ENCODE results near the gene CRYL1. TPM values are rescaled to one million over a fixed set of nuclear protein-coding genes. Genes with fewer than 3 reads are reported as not detected.
A peak's percentile ranks its signal among the peaks of the same experiment; 100 is the strongest.

Gene CRYL1
- total RNA-seq, 5 donors from 2014 or later (not counting 1 experiment from before 2014, with no cell fraction given), result 12.3 to 21.5 (median 17.9) TPM

DNA sequence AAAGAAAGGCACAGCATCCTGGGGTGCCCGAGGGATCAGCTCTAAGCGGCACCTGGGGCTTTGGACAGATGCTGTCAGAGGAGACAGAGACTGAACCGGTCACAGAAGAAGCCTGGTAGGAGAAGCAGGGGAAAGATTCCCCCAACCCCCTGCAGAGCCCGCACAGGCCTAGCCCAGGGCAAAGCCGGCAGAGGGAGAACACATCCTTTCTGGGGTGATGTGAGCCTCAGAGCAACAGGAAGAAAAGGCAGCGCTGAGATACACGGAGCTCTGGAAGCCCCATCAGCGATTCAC lies 101.2 kb downstream of the CRYL1 start:
- no peaks in the 10 kb centered on the region for H3K27me3 Mint-ChIP-seq
- Histone ChIP-seq H3K27ac (ENCODE audit: low read length) (no peak overlapping the region), H3K27me3 (replicated peaks in 1 of 2; ENCODE audit: control insufficient read depth in 2 of 2, extremely low read depth in 1 of 2, insufficient read depth in 2 of 2, low read length in 1 of 2) (no peaks in the 10 kb centered on the region), H3K36me3 (ENCODE audit: control insufficient read depth in 2 of 2, extremely low read depth in 1 of 2, insufficient read depth in 1 of 2, low read length in 1 of 2) (peaks cover 0 to 4% of the 10 kb centered on the region in 2 donors), H3K4me3 (ENCODE audit: control insufficient read depth in 1 of 2, extremely low read depth in 1 of 2, low read length in 1 of 2) (no peak overlapping the region), H3K4me1 (ENCODE audit: control insufficient read depth in 1 of 2, extremely low read depth in 1 of 2, insufficient read depth in 2 of 2, low read length in 2 of 2) (peaks cover 7 to 8% of the 10 kb centered on the region in 2 experiments), H3K9me3 (no peaks in the 10 kb centered on the region)
- ChIA-PET CTCF (interaction anchor here in 1 of 2 donors (0.6 kb wide), 1 partner anchor 41 kb away, joined by 3 read pairs; no protein-coding TSS in a partner anchor), POLR2A (no interaction called here)
- WGBS (ENCODE audit: insufficient coverage), result no CpG with 5 or more reads among the region's 8 CpGs
- H3K36me3 Mint-ChIP-seq, result peaks cover 46% of the 10 kb centered on the region
- H3K27ac Mint-ChIP-seq, result no peak overlapping the region
- H3K9me3 Mint-ChIP-seq, result no peaks in the 10 kb centered on the region
- DNase-seq (no peak), ATAC-seq (replicated peaks in 1 of 4) (no peak)
- peaks cover 16 to 19% (median 17%) of the 10 kb centered on the region in 3 donors for H3K4me1 Mint-ChIP-seq
- H3K4me3 Mint-ChIP-seq, result no peak overlapping the region

DNA sequence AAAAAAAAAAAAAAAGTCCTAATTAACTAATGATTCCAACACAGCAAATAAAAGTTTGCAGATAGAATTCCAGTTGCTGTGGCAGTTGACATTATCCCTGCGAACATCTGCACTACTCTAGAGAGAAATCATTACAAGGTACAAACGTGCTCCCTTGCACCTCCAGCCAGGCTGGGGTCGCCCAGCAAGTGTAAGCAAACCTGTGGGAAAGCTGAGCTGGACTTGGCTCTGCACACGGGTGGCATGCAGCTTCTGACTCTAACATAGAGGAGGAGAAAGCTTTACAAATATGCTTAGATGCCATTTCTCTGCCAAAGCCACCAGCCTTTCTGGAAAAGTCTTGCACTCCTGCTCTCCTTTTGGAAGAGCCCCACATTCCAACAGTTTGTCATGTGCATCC lies 103.3 kb downstream of the CRYL1 start:
- no peaks in the 10 kb centered on the region for H3K9me3 ChIP-seq
- ATAC-seq (replicated peaks in 1 of 4) (no peak), DNase-seq (no peak)
- no peak overlapping the region for H3K4me3 Mint-ChIP-seq
- H3K36me3 ChIP-seq (ENCODE audit: control insufficient read depth in 2 of 2, extremely low read depth in 1 of 2, insufficient read depth in 1 of 2, low read length in 1 of 2), result peaks cover 0 to 4% of the 10 kb centered on the region in 2 donors
- H3K4me1 Mint-ChIP-seq, result peaks cover 19 to 30% (median 26%) of the 10 kb centered on the region in 3 donors
- H3K4me3 ChIP-seq (ENCODE audit: control insufficient read depth in 1 of 2, extremely low read depth in 1 of 2, low read length in 1 of 2), result no peak overlapping the region
- no peaks in the 10 kb centered on the region for H3K27me3 ChIP-seq (replicated peaks in 1 of 2; ENCODE audit: control insufficient read depth in 2 of 2, extremely low read depth in 1 of 2, insufficient read depth in 2 of 2, low read length in 1 of 2)
- no peaks in the 10 kb centered on the region for H3K27me3 Mint-ChIP-seq
- H3K27ac Mint-ChIP-seq, result no peak overlapping the region
- no peaks in the 10 kb centered on the region for H3K9me3 Mint-ChIP-seq
- ChIA-PET CTCF (no interaction called here), POLR2A (interaction anchor here in 1 of 2 donors (0.7 kb wide), 1 partner anchor 11 kb away, joined by 9 read pairs; no protein-coding TSS in a partner anchor)
- H3K27ac ChIP-seq (ENCODE audit: low read length), result no peak overlapping the region
- WGBS (ENCODE audit: insufficient coverage), result no CpG with 5 or more reads among the region's 4 CpGs
- peaks cover 44% of the 10 kb centered on the region for H3K36me3 Mint-ChIP-seq
- peaks cover 7 to 17% of the 10 kb centered on the region in 2 experiments for H3K4me1 ChIP-seq (ENCODE audit: control insufficient read depth in 1 of 2, extremely low read depth in 1 of 2, insufficient read depth in 2 of 2, low read length in 2 of 2)

DNA sequence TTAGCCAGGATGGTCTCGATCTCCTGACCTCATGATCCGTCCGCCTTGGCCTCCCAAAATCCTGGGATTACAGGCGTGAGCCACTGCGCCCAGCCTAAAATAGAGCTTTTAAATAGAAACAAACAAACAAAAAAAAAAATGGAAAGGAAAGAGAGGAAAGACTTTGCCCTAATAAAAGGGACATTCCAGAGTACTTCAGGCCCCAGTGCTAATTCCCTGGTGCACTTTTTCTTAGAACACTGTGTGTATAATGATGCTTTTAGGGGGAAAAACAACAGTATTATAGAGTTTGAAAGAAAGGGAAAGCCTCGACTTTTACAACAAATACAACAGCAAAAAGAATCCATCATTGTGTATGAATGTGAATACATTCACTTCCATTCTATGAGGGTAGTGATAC lies 104.7 kb downstream of the CRYL1 start:
- Histone ChIP-seq H3K9me3 (no peaks in the 10 kb centered on the region), H3K27me3 (replicated peaks in 1 of 2; ENCODE audit: control insufficient read depth in 2 of 2, extremely low read depth in 1 of 2, insufficient read depth in 2 of 2, low read length in 1 of 2) (no peaks in the 10 kb centered on the region), H3K4me1 (ENCODE audit: control insufficient read depth in 1 of 2, extremely low read depth in 1 of 2, insufficient read depth in 2 of 2, low read length in 2 of 2) (peaks cover 7 to 17% of the 10 kb centered on the region in 2 experiments), H3K4me3 (ENCODE audit: control insufficient read depth in 1 of 2, extremely low read depth in 1 of 2, low read length in 1 of 2) (no peak overlapping the region), H3K36me3 (ENCODE audit: control insufficient read depth in 2 of 2, extremely low read depth in 1 of 2, insufficient read depth in 1 of 2, low read length in 1 of 2) (no peaks in the 10 kb centered on the region), H3K27ac (ENCODE audit: low read length) (no peak overlapping the region)
- H3K4me3 Mint-ChIP-seq, result no peak overlapping the region
- peak overlapping the region in 1 of 2 donors; percentile 11 for H3K27ac Mint-ChIP-seq
- no peak for ATAC-seq (replicated peaks in 1 of 4)
- CTCF ChIA-PET, result no interaction called here
- H3K9me3 Mint-ChIP-seq, result no peaks in the 10 kb centered on the region
- no peaks in the 10 kb centered on the region for H3K27me3 Mint-ChIP-seq
- whole genome bisulfite sequencing (ENCODE audit: insufficient coverage), result no CpG with 5 or more reads among the region's 6 CpGs
- DNase-seq, result no peak
- POLR2A ChIA-PET, result interaction anchor here in 1 of 2 donors (0.6 kb wide), 1 partner anchor 478 kb away, joined by 7 read pairs; no protein-coding TSS in a partner anchor
- peaks cover 19 to 30% (median 26%) of the 10 kb centered on the region in 3 donors for H3K4me1 Mint-ChIP-seq
- H3K36me3 Mint-ChIP-seq, result peaks cover 32% of the 10 kb centered on the region

DNA sequence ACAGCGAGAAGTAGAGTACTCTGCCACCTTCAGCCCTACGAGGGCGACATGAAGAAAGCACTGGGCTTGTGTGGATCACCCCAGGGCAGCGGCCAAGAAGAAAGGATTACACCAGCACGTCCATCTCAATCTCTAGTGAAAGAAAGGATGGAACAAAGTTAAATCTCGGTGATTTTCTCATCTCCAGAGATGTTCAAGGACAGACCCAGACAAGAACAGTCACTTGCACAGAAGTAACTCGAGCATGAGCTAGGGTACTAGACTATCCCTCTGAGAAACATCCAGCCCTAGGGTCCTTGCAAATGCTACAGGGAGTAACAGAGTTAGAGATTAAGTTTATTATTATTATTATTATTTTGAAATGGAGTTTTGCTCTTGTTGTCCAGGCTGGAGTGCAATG lies 106.7 kb downstream of the CRYL1 start:
- Mint-ChIP-seq H3K9me3 (no peaks in the 10 kb centered on the region), H3K4me1 (peaks cover 19 to 30% (median 26%) of the 10 kb centered on the region in 3 donors), H3K27ac (no peak overlapping the region), H3K27me3 (no peaks in the 10 kb centered on the region), H3K36me3 (peaks cover 14% of the 10 kb centered on the region), H3K4me3 (no peak overlapping the region)
- Histone ChIP-seq H3K9me3 (no peaks in the 10 kb centered on the region), H3K36me3 (ENCODE audit: control insufficient read depth in 2 of 2, extremely low read depth in 1 of 2, insufficient read depth in 1 of 2, low read length in 1 of 2) (no peaks in the 10 kb centered on the region), H3K4me1 (ENCODE audit: control insufficient read depth in 1 of 2, extremely low read depth in 1 of 2, insufficient read depth in 2 of 2, low read length in 2 of 2) (peaks cover 7 to 17% of the 10 kb centered on the region in 2 experiments), H3K27me3 (replicated peaks in 1 of 2; ENCODE audit: control insufficient read depth in 2 of 2, extremely low read depth in 1 of 2, insufficient read depth in 2 of 2, low read length in 1 of 2) (no peaks in the 10 kb centered on the region), H3K27ac (ENCODE audit: low read length) (no peak overlapping the region), H3K4me3 (ENCODE audit: control insufficient read depth in 1 of 2, extremely low read depth in 1 of 2, low read length in 1 of 2) (no peak overlapping the region)
- POLR2A ChIA-PET, result interaction anchor here in 1 of 2 donors (0.5 kb wide), 1 partner anchor 642 kb away, joined by 6 read pairs; no protein-coding TSS in a partner anchor
- CTCF ChIA-PET, result no interaction called here
- DNase-seq (no peak), ATAC-seq (replicated peaks in 1 of 4) (no peak)
- 92% methylated on average over 5 of the region's 7 CpGs for WGBS (ENCODE audit: insufficient coverage)

DNA sequence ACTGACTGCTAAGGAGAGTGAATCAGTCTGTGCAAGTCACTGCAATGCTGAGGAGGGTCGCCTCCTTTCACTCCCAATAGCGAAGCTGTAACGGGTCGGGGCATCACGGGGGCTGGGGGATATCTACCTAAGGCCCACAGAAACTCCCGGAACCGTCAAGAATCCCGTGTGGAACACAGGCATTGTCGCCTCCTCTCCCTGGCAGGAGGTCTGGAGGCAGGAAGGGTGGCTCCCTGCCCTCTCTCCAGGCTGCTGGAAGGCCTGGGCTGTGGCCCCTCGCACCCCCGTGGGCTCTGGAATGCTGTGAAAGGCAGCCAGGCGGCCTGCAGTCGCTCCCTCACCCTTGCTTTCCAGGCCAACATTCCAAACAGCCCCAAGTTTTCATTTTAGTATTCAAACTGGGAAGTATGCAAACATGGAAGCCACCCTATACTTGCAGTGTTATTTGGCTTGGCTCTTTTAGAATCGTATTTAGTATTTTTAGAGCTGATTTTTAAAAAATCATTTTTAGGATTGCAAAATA lies 109.4 kb downstream of the CRYL1 start:
- Mint-ChIP-seq H3K27me3 (no peaks in the 10 kb centered on the region), H3K4me3 (no peak overlapping the region), H3K4me1 (peaks cover 39 to 45% (median 43%) of the 10 kb centered on the region in 3 donors), H3K9me3 (no peaks in the 10 kb centered on the region), H3K36me3 (peaks cover 3% of the 10 kb centered on the region), H3K27ac (no peak overlapping the region)
- Histone ChIP-seq H3K9me3 (no peaks in the 10 kb centered on the region), H3K36me3 (ENCODE audit: control insufficient read depth in 2 of 2, extremely low read depth in 1 of 2, insufficient read depth in 1 of 2, low read length in 1 of 2) (no peaks in the 10 kb centered on the region), H3K27me3 (replicated peaks in 1 of 2; ENCODE audit: control insufficient read depth in 2 of 2, extremely low read depth in 1 of 2, insufficient read depth in 2 of 2, low read length in 1 of 2) (no peaks in the 10 kb centered on the region), H3K27ac (ENCODE audit: low read length) (no peak overlapping the region), H3K4me1 (ENCODE audit: control insufficient read depth in 1 of 2, extremely low read depth in 1 of 2, insufficient read depth in 2 of 2, low read length in 2 of 2) (peaks cover 20 to 29% of the 10 kb centered on the region in 2 experiments), H3K4me3 (ENCODE audit: control insufficient read depth in 1 of 2, extremely low read depth in 1 of 2, low read length in 1 of 2) (no peak overlapping the region)
- WGBS (ENCODE audit: insufficient coverage), result 93% methylated on average over 8 of the region's 14 CpGs
- ChIA-PET POLR2A (no interaction called here), CTCF (no interaction called here)
- no peak for ATAC-seq (replicated peaks in 1 of 4)
- DNase-seq, result no peak

DNA sequence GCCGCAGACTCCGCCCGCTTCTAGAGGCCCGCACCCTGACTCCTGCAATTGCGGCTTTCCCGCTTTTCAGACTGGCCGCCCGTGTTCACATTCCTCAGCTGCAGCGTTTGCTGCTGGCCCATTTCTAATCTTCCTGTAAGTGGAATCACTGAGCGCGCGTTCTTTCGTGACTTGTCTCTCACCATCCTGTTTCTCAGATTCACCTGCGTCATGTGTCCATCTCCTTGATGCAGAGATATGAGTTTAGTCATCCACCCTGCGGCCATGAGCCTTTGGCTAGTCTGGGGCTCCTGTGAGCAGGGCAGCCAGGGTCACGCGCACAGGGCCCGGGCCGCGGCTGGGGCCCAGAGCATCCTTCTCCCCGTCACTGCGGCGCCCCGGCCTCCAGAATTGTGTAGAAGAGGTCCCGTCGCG lies 110.0 kb downstream of the CRYL1 start:
- no peaks in the 10 kb centered on the region for H3K27me3 Mint-ChIP-seq
- CTCF ChIA-PET, result no interaction called here
- WGBS (ENCODE audit: insufficient coverage), result 97% methylated on average over 15 of the region's 27 CpGs
- no peak overlapping the region for H3K27ac ChIP-seq (ENCODE audit: low read length)
- H3K4me1 ChIP-seq (ENCODE audit: control insufficient read depth in 1 of 2, extremely low read depth in 1 of 2, insufficient read depth in 2 of 2, low read length in 2 of 2), result peaks cover 25 to 31% of the 10 kb centered on the region in 2 experiments
- H3K9me3 Mint-ChIP-seq, result no peaks in the 10 kb centered on the region
- H3K36me3 Mint-ChIP-seq, result peaks cover 3% of the 10 kb centered on the region
- H3K27me3 ChIP-seq (replicated peaks in 1 of 2; ENCODE audit: control insufficient read depth in 2 of 2, extremely low read depth in 1 of 2, insufficient read depth in 2 of 2, low read length in 1 of 2), result no peaks in the 10 kb centered on the region
- H3K27ac Mint-ChIP-seq, result no peak overlapping the region
- H3K36me3 ChIP-seq (ENCODE audit: control insufficient read depth in 2 of 2, extremely low read depth in 1 of 2, insufficient read depth in 1 of 2, low read length in 1 of 2), result no peaks in the 10 kb centered on the region
- no peak for DNase-seq
- no peak for ATAC-seq (replicated peaks in 1 of 4)
- no peak overlapping the region for H3K4me3 Mint-ChIP-seq
- H3K4me3 ChIP-seq (ENCODE audit: control insufficient read depth in 1 of 2, extremely low read depth in 1 of 2, low read length in 1 of 2), result no peak overlapping the region
- POLR2A ChIA-PET, result no interaction called here
- H3K9me3 ChIP-seq, result no peaks in the 10 kb centered on the region
- peaks cover 41 to 44% (median 42%) of the 10 kb centered on the region in 3 donors for H3K4me1 Mint-ChIP-seq

All from T-cell (primary cell).